Stimulated activated CD8-positive, alpha-beta memory T cell treated with anti-CD3 and anti-CD28 coated beads, Interleukin-12 subunit alpha, Interleukin-12 subunit beta, amount 100 ng/mL, for 1 hour (primary cell): ENCODE measurements around the gene AQP12A.
"Not testable (repeated sequence)": the region's sequence is repeated elsewhere in the genome, so short reads cannot be mapped to it uniquely, and the experiment has no call there.

Experiments
- DNase-seq: peaks from one replicate; pipeline ENCODE4 v3.0.0-alpha.2; 2020; ENCODE audit warnings: low read depth

Gene AQP12A

DNA sequence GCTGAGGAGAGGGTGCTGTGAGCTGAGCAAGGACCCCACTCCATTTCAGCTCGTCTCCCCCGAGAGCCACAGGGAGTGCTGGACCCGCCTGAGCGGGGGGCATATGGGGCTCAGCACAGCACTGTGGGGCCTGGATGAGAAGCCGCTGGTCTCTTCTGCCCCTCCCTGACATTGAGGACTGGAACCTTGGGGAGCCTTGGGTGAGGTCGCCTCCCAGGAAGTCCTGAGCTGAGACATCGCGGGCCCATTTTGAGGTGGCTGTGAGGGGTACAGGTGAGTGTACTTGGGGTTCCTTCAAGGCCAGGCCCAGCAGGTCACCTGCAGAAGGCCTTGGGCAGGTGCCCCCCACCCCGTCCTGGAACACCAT, 3.1 kb upstream of the AQP12A start:
- no peak for DNase-seq

- DNase-seq = no peak
Observed at GRCh38 chr2:240689975-240690374, 1.7 kb upstream of the AQP12A start.

GRCh38 chr2:240690421-240691074, 1.1 kb upstream of the AQP12A start:
- DNase-seq = not testable (repeated sequence)

- DNase-seq = not testable (repeated sequence)
Observed at GRCh38 chr2:240691075-240691427, 615 bp upstream of the AQP12A start.

- not testable (repeated sequence) for DNase-seq
Observed at GRCh38 chr2:240692583-240693561, 1.2 kb downstream of the AQP12A start.

GRCh38 chr2:240694304-240694703, 2.6 kb downstream of the AQP12A start:
- not testable (repeated sequence) for DNase-seq

GRCh38 chr2:240695593-240695992, 3.9 kb downstream of the AQP12A start:
- not testable (repeated sequence) for DNase-seq

DNA sequence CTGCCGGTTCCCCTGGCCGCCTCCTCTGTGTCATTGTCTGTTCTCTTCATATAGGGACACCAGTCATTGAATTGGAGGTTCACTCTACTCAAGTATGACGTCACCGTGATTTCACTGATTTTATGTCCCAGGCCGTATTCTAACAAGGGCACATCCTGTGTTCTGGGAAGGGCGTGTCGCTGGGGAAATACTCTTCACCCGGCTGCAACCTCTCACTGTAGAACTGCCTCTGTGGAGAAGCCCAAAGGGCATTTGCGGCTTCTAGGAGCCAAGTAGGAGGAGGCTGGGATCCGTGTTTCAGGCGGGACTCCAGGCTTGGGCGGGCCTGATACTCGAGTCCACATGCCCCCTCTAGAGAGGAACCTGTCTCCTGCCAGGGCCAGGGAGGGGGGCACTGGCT, 4.8 kb downstream of the AQP12A start:
- not testable (repeated sequence) for DNase-seq

DNA sequence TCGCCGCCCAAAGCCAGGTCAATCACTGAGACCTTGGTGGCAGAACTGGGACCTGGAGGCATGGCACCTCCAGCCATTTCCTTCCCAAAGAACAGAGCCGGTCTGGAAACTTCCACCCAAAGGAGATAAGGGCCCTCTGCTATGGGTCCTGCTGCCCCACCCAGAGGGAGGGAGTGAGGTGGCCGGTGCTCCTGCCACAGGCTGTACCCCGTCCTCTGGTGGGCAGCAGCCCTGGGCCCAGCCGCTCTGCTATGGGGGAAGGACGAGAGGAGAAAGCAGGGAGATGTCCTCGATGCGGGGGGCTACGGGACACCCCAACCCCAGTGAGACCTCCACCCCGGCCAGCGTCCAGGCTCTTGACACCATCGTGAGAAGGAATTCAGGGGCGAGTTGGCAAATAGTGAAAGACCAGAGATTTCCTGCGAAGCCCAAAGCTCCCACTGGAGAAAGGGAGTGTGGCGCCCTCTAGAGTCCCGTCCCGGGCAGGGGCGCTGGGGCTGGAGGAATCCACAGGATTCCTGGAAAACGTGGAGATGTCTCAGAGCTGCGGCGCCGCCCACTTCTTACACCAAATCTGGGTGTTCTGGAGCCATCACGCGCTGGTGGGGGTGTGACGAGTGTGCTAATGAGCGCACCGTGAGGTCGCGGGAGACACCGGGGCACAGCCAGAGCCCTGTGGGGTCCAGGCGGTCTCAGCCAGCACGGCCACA, 7.3 kb downstream of the AQP12A start:
- not testable (repeated sequence) for DNase-seq

GRCh38 chr2:240699835-240700234, 8.2 kb downstream of the AQP12A start:
- not testable (repeated sequence) for DNase-seq

DNA sequence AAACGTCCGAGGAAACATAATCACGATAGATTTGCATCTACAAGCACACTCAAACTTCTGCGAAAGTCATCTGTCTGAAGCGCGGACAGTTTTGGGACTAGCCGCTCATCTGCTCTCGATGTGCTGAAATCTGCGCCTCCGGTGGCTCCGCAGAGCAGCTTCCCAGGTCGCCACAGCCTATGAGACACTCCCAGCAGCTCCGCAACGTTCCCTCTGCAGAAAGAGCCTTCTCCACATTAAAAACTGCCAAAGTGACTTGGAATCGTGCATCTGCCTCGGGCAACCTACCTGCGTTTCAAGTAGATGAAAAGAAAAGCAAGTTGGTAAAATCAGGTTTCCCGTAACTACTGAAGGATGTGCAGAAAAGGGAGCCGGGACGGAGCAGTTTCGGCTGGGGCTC, 8.9 kb downstream of the AQP12A start:
- not testable (repeated sequence) for DNase-seq

DNA sequence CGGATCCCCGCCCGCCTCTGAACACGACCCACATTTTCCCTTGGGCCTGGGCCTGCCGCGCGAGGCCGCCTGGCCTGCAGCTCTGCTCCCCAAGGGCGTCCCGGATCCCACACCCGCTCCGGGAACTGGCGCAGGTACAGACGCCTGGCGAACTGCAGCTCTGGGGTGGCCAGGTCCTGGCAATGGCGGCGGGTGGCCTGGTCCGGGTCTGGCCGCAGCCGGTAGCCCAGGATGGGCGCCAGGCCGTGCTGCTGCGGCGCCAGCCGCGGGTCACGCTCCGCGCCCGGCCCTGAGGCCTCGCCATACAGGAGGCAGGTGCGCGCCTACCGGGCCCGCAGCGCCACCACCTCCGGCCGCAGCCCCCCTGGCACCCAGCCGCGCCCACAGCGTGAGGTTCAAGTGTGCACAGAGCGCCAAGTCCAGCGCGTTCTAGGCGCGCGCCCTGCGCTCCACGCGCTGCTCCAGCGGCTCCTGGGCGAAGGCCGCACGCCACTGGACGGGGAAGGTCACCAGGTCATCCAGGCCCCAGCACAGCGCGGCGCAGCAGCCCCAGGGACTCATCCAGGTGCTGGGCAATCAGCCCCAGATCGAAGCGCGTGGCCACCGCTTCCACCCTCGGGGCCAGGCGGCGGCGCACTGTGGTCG, 9.5 kb downstream of the AQP12A start:
- no peak for DNase-seq

- DNase-seq = no peak
Observed at GRCh38 chr2:240701736-240702639, 10.3 kb downstream of the AQP12A start.

GRCh38 chr2:240702640-240703011, 11.0 kb downstream of the AQP12A start:
- no peak for DNase-seq

- DNase-seq = no peak
Observed at GRCh38 chr2:240703417-240704341, 12.0 kb downstream of the AQP12A start.

GRCh38 chr2:240704651-240705050, 13.0 kb downstream of the AQP12A start:
- no peak for DNase-seq

DNA sequence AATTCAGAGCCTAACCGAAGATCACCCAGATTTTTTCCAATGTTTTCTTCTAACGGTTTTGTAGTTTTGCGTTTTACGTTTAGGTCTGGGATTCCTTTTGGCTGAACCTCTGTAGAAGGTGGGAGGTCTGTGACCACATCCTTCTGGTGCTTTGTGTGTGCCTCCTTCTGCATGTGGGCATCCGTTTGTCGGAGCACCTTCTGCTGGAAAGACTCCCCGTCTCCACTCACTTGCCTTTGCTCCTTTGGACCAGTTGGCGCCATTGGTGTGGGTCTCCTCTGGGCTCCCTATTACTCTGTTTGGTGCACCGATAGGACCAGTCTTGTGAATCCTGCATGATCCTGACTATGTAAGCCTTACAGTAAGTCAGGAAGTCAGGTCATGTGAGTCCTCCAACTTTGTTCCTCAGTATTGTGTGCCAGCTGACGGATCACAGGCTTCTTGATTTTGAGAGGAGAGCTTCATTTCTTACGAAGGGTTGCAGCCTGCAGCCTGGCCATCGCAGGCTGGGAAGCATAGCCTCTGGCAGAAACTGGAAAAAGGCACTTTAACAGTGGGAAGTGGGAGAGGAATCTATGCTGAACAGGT, 13.6 kb downstream of the AQP12A start:
- DNase-seq = no peak

GRCh38 chr2:240707043-240707756, 15.5 kb downstream of the AQP12A start:
- DNase-seq = no peak

- DNase-seq = no peak
Observed at GRCh38 chr2:240707821-240708220, 16.2 kb downstream of the AQP12A start.
